ENCODE measurements around the gene KIAA2012.

- TF ChIP-seq POLR2A (IDR thresholded peaks at IDR 0.05): no peak
- TF ChIP-seq, protein P1, sequence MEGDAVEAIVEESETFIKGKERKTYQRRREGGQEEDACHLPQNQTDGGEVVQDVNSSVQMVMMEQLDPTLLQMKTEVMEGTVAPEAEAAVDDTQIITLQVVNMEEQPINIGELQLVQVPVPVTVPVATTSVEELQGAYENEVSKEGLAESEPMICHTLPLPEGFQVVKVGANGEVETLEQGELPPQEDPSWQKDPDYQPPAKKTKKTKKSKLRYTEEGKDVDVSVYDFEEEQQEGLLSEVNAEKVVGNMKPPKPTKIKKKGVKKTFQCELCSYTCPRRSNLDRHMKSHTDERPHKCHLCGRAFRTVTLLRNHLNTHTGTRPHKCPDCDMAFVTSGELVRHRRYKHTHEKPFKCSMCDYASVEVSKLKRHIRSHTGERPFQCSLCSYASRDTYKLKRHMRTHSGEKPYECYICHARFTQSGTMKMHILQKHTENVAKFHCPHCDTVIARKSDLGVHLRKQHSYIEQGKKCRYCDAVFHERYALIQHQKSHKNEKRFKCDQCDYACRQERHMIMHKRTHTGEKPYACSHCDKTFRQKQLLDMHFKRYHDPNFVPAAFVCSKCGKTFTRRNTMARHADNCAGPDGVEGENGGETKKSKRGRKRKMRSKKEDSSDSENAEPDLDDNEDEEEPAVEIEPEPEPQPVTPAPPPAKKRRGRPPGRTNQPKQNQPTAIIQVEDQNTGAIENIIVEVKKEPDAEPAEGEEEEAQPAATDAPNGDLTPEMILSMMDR (IDR thresholded peaks at IDR 0.05): no peak
These were observed 40.6 kb downstream of the KIAA2012 start for GRCh38 chr2:202113571-202114142.

Data from uterus (tissue), 2 donors.